ENCODE results near the gene LRRC74A.

- TF ChIP-seq CTCF (IDR thresholded peaks at IDR 0.05) (no peak), ZFX (IDR thresholded peaks at IDR 0.05; ENCODE audit: borderline replicate concordance) (no peak)
These were observed 43.9 kb upstream of the LRRC74A start for GRCh38 chr14:76782115-76782884.

Data from 22Rv1 (cell line).